GM19099 (cell line): ENCODE results near the gene MAJIN.

ENCODE experiments used
- POLR2A ChIP-seq: IDR thresholded peaks from 3 replicates; pipeline ENCODE4 v1.6.1; 2011; ENCODE audit warnings: low read depth; ENCODE audit not compliant: insufficient read length; ENCODE audit errors: extremely low read depth

Gene MAJIN

GRCh38 chr11:64971421-64972233 lies at the start of gene MAJIN:
TSS of gene MAJIN (minus strand) at chr11:64972108. CDS start at chr11:64959405, 12,703 bp downstream.
- TF ChIP-seq POLR2A = no peak

DNA sequence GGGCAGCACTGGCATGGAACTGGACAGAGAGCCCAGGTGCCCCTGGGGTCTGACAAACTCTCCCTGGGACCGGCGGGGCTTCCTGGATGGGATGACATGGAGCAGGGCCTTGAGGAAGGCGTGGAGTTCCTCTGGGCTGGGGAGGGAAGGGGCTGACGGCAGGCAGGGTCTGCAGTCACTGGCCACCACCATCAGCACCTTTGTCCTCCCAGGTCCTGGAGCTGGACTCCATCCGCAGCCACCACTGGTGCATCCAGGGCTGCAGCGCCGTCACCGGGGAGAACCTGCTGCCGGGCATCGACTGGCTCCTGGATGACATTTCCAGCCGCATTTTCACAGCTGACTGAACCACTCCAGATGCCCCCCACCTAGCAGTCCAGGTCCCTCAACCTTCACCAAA lies 49.6 kb upstream of the MAJIN start:
- TF ChIP-seq POLR2A = no peak

DNA sequence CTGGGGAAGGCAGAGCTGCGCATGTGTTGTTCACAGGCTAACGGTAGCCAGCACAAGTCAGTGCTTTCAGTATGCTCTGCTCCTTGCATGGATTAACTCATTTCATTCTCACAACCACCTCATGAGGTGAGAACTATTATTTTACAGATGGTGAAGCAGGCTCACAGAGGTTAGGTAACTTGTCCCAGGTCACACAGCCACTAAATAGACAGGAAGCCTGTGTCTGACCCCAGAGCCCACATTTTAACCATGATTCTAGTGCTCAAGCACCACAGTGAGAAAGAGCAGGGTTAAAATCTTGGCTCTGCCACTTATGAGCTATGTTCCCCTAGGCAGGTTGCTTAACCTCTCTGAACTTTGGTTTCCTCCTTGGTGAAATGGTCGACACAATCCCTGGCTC lies 49.1 kb upstream of the MAJIN start:
- TF ChIP-seq POLR2A = no peak

GRCh38 chr11:65019824-65020223 lies 47.9 kb upstream of the MAJIN start:
- no peak for TF ChIP-seq POLR2A

DNA sequence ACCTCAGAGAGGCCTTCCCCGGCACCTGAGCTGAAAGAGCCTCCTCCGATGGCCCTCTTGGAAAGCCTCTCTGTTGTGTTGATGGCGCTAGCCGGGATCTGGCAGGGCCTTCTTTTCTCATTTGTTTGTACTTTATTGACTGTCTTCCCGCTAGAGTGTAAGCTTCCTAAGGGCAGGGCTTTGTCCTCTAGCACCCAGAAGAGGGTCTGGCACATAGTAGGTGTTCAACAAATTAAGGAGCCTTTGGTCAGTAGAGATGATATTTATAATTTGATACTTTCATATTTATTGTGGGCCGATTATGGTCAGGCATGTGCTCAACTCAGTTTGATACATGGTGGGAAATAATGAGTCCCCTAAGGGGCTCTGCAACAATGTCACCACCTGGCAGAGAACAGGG lies 46.0 kb upstream of the MAJIN start:
- no peak for TF ChIP-seq POLR2A

GRCh38 chr11:65016705-65017104 lies 44.8 kb upstream of the MAJIN start:
- TF ChIP-seq POLR2A = no peak

DNA sequence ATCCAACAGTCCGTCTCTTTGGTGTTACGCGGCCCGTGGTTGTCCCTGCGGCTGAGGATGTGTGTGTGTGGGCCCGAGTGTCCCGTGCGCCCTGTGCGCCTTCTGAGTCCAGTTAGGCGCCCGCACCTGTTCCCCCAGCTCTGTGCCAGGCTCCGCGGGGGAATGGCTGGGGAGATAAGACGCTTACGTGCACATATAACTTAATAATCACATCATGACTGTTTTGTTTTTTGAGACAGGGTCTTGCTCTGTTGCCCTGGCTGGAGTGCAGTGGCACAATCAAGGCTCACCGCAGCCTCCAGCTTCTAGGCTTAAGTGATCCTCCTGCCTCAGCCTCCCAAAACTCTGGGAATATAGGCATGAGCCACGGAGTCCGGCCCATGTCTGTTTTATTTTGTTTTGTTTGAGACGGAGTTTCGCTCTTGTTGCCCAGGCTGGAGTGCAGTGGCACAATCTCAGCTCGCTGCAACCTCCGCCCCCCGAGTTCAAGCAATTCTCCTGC lies 42.9 kb upstream of the MAJIN start:
- TF ChIP-seq POLR2A = no peak

- peak; percentile 62 for TF ChIP-seq POLR2A
Observed at GRCh38 chr11:65013888-65014725, 42.2 kb upstream of the MAJIN start, which contains the start of gene ARL2. TSS of gene ARL2 (plus strand) at chr11:65014160. CDS start at chr11:65014208, 48 bp downstream.

DNA sequence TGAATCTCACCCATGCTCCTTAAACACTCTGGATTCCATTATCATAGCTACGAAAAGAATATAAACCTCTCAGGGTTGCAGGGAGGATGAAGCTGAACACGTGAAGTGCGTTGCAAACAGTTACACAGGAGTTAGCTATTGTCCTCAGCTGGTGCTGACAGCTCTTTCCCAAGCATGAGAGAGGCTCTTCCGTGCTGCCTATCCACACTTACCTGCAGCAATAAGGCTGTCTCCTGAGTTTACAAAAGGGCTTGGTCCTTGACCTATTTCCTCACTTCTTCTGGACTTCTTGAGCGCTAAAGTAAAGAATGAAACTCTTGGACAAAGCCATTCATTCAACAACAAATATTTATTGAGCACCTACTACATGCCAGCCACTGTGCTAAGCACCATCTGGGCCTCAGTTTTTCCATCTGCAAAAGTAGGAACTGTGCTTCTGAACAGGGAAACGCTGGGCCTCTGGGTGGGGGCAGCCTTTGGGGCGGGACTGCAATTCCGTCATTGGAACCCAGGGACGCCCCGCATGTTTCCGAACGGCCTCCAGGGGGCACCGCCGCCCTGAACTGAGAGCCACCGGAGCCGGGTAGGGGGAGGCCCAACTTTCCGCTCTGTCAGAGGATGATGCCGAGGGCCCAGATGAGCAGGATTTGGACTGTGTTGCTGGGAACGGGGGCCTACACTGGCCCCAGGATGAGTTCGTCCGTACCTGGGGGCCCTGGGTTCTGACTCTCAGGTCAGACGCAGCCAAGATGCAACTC lies 41.4 kb upstream of the MAJIN start:
- TF ChIP-seq POLR2A = no peak

GRCh38 chr11:65008873-65009272 lies 37.0 kb upstream of the MAJIN start:
- no peak for TF ChIP-seq POLR2A

DNA sequence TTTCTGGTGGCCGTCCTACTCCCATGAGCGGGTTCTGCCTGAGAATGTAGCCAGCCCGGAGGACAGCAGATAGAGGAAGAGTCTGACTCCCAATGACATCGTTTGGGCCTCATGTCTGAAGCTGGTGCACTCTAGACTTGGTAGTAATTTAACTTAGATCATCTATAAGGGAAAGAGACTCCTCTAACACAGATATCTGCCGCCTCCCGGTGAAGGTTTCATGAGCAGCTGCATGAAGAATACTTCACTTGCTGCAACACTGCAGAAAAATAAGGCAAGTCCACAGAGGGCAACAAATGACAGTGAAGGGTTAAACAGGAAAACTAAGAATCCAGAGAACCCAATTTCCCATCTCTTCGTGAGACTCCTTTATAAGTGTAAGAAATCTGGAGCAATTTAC lies 36.1 kb upstream of the MAJIN start:
- no peak for TF ChIP-seq POLR2A

GRCh38 chr11:65003282-65003681 lies 31.4 kb upstream of the MAJIN start:
- TF ChIP-seq POLR2A = no peak

GRCh38 chr11:65002706-65003105 lies 30.8 kb upstream of the MAJIN start:
- no peak for TF ChIP-seq POLR2A

- no peak for TF ChIP-seq POLR2A
Observed at GRCh38 chr11:64999478-64999877, 27.6 kb upstream of the MAJIN start.

DNA sequence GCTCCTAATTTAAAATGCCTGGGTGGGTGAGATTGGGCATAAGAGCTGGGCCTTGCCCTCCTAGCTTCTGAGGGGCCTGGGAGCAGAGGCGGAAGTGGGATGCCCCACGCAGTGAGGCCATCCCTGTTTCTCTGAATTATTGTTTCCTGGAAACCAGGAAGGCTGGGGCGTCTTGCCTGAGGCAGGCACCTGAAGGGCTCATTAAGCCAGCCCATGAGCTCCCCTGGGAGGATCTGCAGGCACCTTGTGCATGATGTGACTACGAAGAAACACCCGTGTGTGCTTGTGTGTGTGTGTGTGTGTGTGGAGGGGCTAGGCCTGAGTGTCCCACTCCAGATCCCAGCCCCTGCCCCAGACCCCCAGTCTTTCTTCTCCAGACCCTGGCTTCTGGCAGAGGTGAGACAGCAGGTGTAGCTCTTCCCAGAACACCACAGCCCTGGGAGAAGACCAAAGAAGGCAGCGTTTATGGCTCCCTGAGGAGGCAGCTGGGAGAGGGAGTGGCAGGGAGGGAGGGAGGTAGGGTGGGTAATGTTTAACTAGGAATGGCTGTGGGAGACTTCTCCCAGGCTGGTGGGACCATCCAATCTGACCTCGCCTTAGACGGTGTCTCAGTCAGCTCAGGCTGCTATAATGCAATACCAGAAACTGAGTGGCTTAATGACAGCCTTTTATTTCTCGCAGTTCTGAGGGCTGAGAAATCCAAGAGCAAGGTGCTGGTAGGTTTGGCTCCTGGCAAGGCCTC lies 27.0 kb upstream of the MAJIN start:
- TF ChIP-seq POLR2A = no peak

GRCh38 chr11:64998141-64998540 lies 26.2 kb upstream of the MAJIN start:
- no peak for TF ChIP-seq POLR2A
